Occipital lobe (tissue), 2 donors: ENCODE results near the gene PUDP. TPM values are rescaled to one million over a fixed set of nuclear protein-coding genes. Genes with fewer than 3 reads are reported as not detected.

ENCODE experiments used
- DNase-seq: peaks from one replicate; lab custom pipeline; 2025; lab: John Stamatoyannopoulos, UW
- total RNA-seq: library from RNA; depleted of rRNA; stranded (reverse); fragments of >200 nt; gene quantifications from one replicate; pipeline ENCODE4 v1.2.3, GENCODE V29; 2014

The PUDP gene
- total RNA-seq, 1 donor from 2014 or later: 5.8 TPM

- DNase-seq: no peak
Observed at GRCh38 chrX:7074908-7075204, 73.1 kb downstream of the PUDP start.

GRCh38 chrX:7074148-7074907 lies 73.6 kb downstream of the PUDP start:
- DNase-seq: no peak

GRCh38 chrX:7073336-7073735 lies 74.6 kb downstream of the PUDP start:
- DNase-seq: no peak

GRCh38 chrX:7072856-7073255 lies 75.1 kb downstream of the PUDP start:
- DNase-seq: no peak

GRCh38 chrX:7071390-7071789 lies 76.6 kb downstream of the PUDP start:
- DNase-seq: no peak

- DNase-seq: no peak
Observed at GRCh38 chrX:7069556-7069955, 78.4 kb downstream of the PUDP start.

GRCh38 chrX:7068939-7069367 lies 79.0 kb downstream of the PUDP start:
- DNase-seq: no peak

GRCh38 chrX:7067256-7067655 lies 80.7 kb downstream of the PUDP start:
- DNase-seq: no peak

GRCh38 chrX:7065473-7065872 lies 82.5 kb downstream of the PUDP start:
- DNase-seq: no peak

- DNase-seq: no peak
Observed at GRCh38 chrX:7062903-7063302, 85.0 kb downstream of the PUDP start.

GRCh38 chrX:7062276-7062675 lies 85.7 kb downstream of the PUDP start:
- DNase-seq: no peak

- no peak for DNase-seq
Observed at GRCh38 chrX:7061429-7061828, 86.5 kb downstream of the PUDP start.

GRCh38 chrX:7060444-7060843 lies 87.5 kb downstream of the PUDP start:
- DNase-seq: no peak

- DNase-seq: no peak
Observed at GRCh38 chrX:7059859-7060258, 88.1 kb downstream of the PUDP start.

- no peak for DNase-seq
Observed at GRCh38 chrX:7059214-7059838, 88.6 kb downstream of the PUDP start.

- no peak for DNase-seq
Observed at GRCh38 chrX:7055386-7056137, 92.4 kb downstream of the PUDP start.

GRCh38 chrX:7054219-7055216 lies 93.4 kb downstream of the PUDP start:
- DNase-seq: no peak

GRCh38 chrX:7052541-7052940 lies 95.4 kb downstream of the PUDP start:
- no peak for DNase-seq

GRCh38 chrX:7050271-7050670 lies 97.7 kb downstream of the PUDP start:
- no peak for DNase-seq

GRCh38 chrX:7047951-7048350 lies 100.0 kb downstream of the PUDP start:
- DNase-seq: no peak

- DNase-seq: no peak
Observed at GRCh38 chrX:7045238-7045955, 102.6 kb downstream of the PUDP start.
